CD14-positive monocyte (primary cell): ENCODE results near the gene PLOD1. TPM values are rescaled to one million over a fixed set of nuclear protein-coding genes. Genes with fewer than 3 reads are reported as not detected.
A peak's percentile ranks its signal among the peaks of the same experiment; 100 is the strongest.
"Not testable (repeated sequence)": the region's sequence is repeated elsewhere in the genome, so short reads cannot be mapped to it uniquely, and the experiment has no call there.

ENCODE experiments used
- DNase-seq, 3 donors: peaks; one replicate each; pipeline ENCODE4 v3.0.0-alpha.2; 2011 to 2022
- H2AFZ ChIP-seq: 2 replicates; pipeline ENCODE4 v1.6.0; 2012; ENCODE audit warnings: mild to moderate bottlenecking, low read depth, low read length, inconsistent platforms; ENCODE audit not compliant: insufficient read depth, poor library complexity, severe bottlenecking
- H3K27ac ChIP-seq, 2 donors: 1 replicate in 1 of 2; 2 replicates in 1 of 2; pipeline ENCODE4 v1.5.1; 2012 to 2013; ENCODE audit warnings: low read length in 2 of 2, control low read depth in 1 of 2, inconsistent platforms in 1 of 2, low read depth in 1 of 2, mild to moderate bottlenecking in 1 of 2
- H3K27me3 ChIP-seq, 2 donors: one replicate each; pipeline versions ENCODE4 v1.6.0 to v1.6.1; 2011 to 2013; ENCODE audit warnings: low read length in 2 of 2; ENCODE audit not compliant: control insufficient read depth in 2 of 2, insufficient read depth in 2 of 2
- H3K36me3 ChIP-seq, 2 donors: replicated peaks in 1 of 2; 1 replicate in 1 of 2; 2 replicates in 1 of 2; pipeline versions ENCODE4 v1.5.1 to v1.6.1; 2012 to 2013; ENCODE audit warnings: low read length in 2 of 2, control low read depth in 1 of 2, inconsistent platforms in 1 of 2, mild to moderate bottlenecking in 1 of 2; ENCODE audit not compliant: insufficient read depth in 2 of 2, control insufficient read depth in 1 of 2
- H3K4me1 ChIP-seq, 2 donors: 1 replicate in 1 of 2; 2 replicates in 1 of 2; pipeline versions ENCODE4 v1.5.1 to v1.6.1; 2012 to 2013; ENCODE audit warnings: low read length in 2 of 2, control low read depth in 1 of 2, inconsistent platforms in 1 of 2, mild to moderate bottlenecking in 1 of 2, moderate library complexity in 1 of 2; ENCODE audit not compliant: insufficient read depth in 2 of 2, control insufficient read depth in 1 of 2
- H3K4me2 ChIP-seq: replicated peaks from 2 replicates; pipeline ENCODE3; 2012; ENCODE audit warnings: low read length, moderate library complexity, mild to moderate bottlenecking; ENCODE audit not compliant: poor library complexity, severe bottlenecking; ENCODE audit errors: extremely low read depth
- H3K4me3 ChIP-seq, 3 experiments: fragments of 200-600 bp in 1 of 3; sonication (generic) in 1 of 3; replicated peaks in 1 of 3; 1 replicate in 2 of 3; 2 replicates in 1 of 3; pipeline ENCODE4 v1.5.1; 2011 to 2013; ENCODE audit warnings: low read length in 3 of 3, mild to moderate bottlenecking in 3 of 3, control low read depth in 2 of 3, low read depth in 2 of 3, inconsistent platforms in 1 of 3, moderate library complexity in 1 of 3
- H3K79me2 ChIP-seq: 2 replicates; pipeline ENCODE4 v1.6.0; 2012; ENCODE audit warnings: mild to moderate bottlenecking, control low read depth, inconsistent platforms, low read length, moderate library complexity; ENCODE audit not compliant: insufficient read depth
- H3K9ac ChIP-seq: 2 replicates; pipeline ENCODE4 v1.6.0; 2017; ENCODE audit warnings: low read length, mild to moderate bottlenecking; ENCODE audit not compliant: insufficient read depth, poor library complexity, severe bottlenecking
- H3K9me3 ChIP-seq, 2 donors: replicated peaks in 1 of 2; 1 replicate in 1 of 2; 2 replicates in 1 of 2; pipeline versions ENCODE4 v1.5.1 to v1.6.1; 2012 to 2013; ENCODE audit warnings: low read length in 2 of 2, control low read depth in 1 of 2; ENCODE audit not compliant: control insufficient read depth in 1 of 2, insufficient read depth in 1 of 2
- H4K20me1 ChIP-seq: 2 replicates; pipeline ENCODE4 v1.6.0; 2012; ENCODE audit warnings: mild to moderate bottlenecking, low read length, control low read depth, moderate library complexity; ENCODE audit not compliant: insufficient read depth
- H3K27ac Mint-ChIP-seq, 7 donors: one replicate each; pipeline ENCODE4 v1.8.0; 2020; ENCODE audit warnings: mild to moderate bottlenecking in 7 of 7, mixed read lengths in 7 of 7, moderate library complexity in 6 of 7, inconsistent platforms in 2 of 7
- H3K27me3 Mint-ChIP-seq, 3 donors: one replicate each; pipeline ENCODE4 v1.8.0; 2021 to 2022; ENCODE audit warnings: low read depth in 3 of 3, mild to moderate bottlenecking in 3 of 3, mixed read lengths in 3 of 3, moderate library complexity in 3 of 3, inconsistent platforms in 1 of 3
- H3K36me3 Mint-ChIP-seq, 2 donors: one replicate each; pipeline ENCODE4 v1.8.0; 2020; ENCODE audit warnings: mixed read lengths in 2 of 2, inconsistent platforms in 1 of 2, mild to moderate bottlenecking in 1 of 2
- H3K4me1 Mint-ChIP-seq: one replicate; pipeline ENCODE4 v1.8.0; 2020; ENCODE audit warnings: mild to moderate bottlenecking, mixed read lengths
- H3K4me3 Mint-ChIP-seq, 2 donors: one replicate each; pipeline ENCODE4 v1.8.0; 2020; ENCODE audit warnings: mild to moderate bottlenecking in 2 of 2, mixed read lengths in 2 of 2, moderate library complexity in 1 of 2
- H3K9me3 Mint-ChIP-seq, 7 donors: one replicate each; pipeline ENCODE4 v1.8.0; 2020 to 2022; ENCODE audit warnings: mixed read lengths in 7 of 7, mild to moderate bottlenecking in 6 of 7, moderate library complexity in 6 of 7, inconsistent platforms in 2 of 7
- WGBS: methylation state at CpG from one replicate; pipeline ENCODE4 v1.1.5; 2013; ENCODE audit warnings: missing lambda C conversion rate; ENCODE audit not compliant: insufficient coverage; 5-methylcytosine and 5-hydroxymethylcytosine counted together
- intact Hi-C, 2 donors: fragments of 100-400 bp; cut with micrococcal nuclease; formaldehyde crosslinking; loops; one replicate each; pipeline versions ENCODE4 v1.15.0 to v1.15.1; 2023
- polyA plus RNA-seq, 3 donors: library from polyadenylated mRNA; depleted of rRNA in 1 of 3; unstranded in 2 of 3; stranded (reverse) in 1 of 3; fragments of 300-500 nt in 2 of 3; fragments of >200 nt in 1 of 3; fragmentation: Illumina TruSeq in 2 of 3; gene quantifications; 1 replicate in 2 of 3; 2 replicates in 1 of 3; pipeline ENCODE4 v1.2.3, GENCODE V29; 2012 to 2021
- TF ChIP-seq, protein P1 (sequence below): fragments of 200-600 bp; IDR thresholded peaks from one replicate; pipeline ENCODE4 v1.8.0; 2022; ENCODE audit warnings: antibody characterized with exemption, mild to moderate bottlenecking

Gene PLOD1
- polyA plus RNA-seq, 3 donors: 44.5 to 53.4 (median 53.1) TPM

DNA sequence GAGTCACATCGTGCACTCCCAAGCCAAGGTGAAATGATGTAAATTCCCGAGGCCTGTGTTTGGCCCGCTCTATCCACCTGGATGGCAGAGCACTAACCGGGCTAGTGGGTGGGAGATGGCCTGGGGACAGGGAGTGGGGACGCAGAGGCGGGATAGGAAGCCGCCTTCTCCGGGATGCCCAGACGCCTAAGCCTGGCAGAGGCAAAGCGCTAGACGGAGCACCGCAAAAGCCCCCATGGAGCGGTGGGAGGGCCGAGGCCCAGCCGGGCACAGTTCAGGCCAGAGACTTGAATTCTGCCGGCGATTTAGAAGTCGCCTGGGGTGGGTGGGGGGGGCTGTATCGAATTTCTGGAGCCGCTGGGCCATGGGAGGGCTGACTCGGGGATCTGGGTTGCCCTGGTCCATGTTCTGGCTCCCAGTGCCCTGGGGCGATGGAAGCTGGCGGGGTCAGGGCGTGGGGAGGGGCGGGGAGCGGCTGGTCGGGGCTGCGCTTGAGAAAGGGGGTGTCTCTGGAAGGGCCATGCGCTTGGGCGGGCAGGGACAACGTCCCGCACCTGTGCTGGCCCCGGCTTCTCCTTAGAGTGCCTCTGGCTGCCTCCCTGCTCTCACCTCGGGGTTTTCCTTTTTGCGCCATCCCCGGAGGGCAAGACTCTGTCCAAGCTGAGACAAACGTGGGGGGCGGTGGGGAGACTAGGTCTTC is 36.3 kb upstream of the PLOD1 start:
- Histone ChIP-seq H2AFZ (no peak overlapping the region), H3K9ac (no peak overlapping the region), H3K9me3 (peaks cover 0 to 8% of the 10 kb centered on the region in 2 donors), H3K36me3 (no peaks in the 10 kb centered on the region), H3K4me1 (peaks cover 7% of the 10 kb centered on the region in 2 donors), H3K79me2 (no peaks in the 10 kb centered on the region), H3K4me3 (no peak overlapping the region), H3K27ac (no peak overlapping the region), H4K20me1 (no peaks in the 10 kb centered on the region), H3K27me3 (peaks cover 21 to 46% of the 10 kb centered on the region in 2 donors), H3K4me2 (no peak overlapping the region)
- intact Hi-C loops: no loop called here
- Mint-ChIP-seq H3K27ac (peak overlapping the region in 2 of 7 donors; percentile 30 to 74), H3K36me3 (peaks cover 0 to 3% of the 10 kb centered on the region in 2 donors), H3K4me3 (peak overlapping the region in 1 of 2 donors; percentile 48), H3K9me3 (peaks cover 0 to 15% (median 0%) of the 10 kb centered on the region in 7 donors), H3K4me1 (peaks cover 7% of the 10 kb centered on the region), H3K27me3 (peaks cover 50 to 60% (median 57%) of the 10 kb centered on the region in 3 donors)
- WGBS: 27% methylated on average over 35 of the region's 38 CpGs
- no peak for DNase-seq
- TF ChIP-seq, protein P1, sequence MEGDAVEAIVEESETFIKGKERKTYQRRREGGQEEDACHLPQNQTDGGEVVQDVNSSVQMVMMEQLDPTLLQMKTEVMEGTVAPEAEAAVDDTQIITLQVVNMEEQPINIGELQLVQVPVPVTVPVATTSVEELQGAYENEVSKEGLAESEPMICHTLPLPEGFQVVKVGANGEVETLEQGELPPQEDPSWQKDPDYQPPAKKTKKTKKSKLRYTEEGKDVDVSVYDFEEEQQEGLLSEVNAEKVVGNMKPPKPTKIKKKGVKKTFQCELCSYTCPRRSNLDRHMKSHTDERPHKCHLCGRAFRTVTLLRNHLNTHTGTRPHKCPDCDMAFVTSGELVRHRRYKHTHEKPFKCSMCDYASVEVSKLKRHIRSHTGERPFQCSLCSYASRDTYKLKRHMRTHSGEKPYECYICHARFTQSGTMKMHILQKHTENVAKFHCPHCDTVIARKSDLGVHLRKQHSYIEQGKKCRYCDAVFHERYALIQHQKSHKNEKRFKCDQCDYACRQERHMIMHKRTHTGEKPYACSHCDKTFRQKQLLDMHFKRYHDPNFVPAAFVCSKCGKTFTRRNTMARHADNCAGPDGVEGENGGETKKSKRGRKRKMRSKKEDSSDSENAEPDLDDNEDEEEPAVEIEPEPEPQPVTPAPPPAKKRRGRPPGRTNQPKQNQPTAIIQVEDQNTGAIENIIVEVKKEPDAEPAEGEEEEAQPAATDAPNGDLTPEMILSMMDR: no peak

- Histone ChIP-seq H3K27ac (no peak overlapping the region), H3K36me3 (no peaks in the 10 kb centered on the region), H3K9ac (no peak overlapping the region), H3K9me3 (peaks cover 0 to 8% of the 10 kb centered on the region in 2 donors), H3K79me2 (no peaks in the 10 kb centered on the region), H3K4me1 (peaks cover under 1% of the 10 kb centered on the region in 2 donors), H3K4me3 (no peak overlapping the region), H3K27me3 (peaks cover 21 to 46% of the 10 kb centered on the region in 2 donors), H4K20me1 (no peaks in the 10 kb centered on the region), H2AFZ (no peak overlapping the region), H3K4me2 (no peak overlapping the region)
- Mint-ChIP-seq H3K9me3 (peaks cover 0 to 15% (median 0%) of the 10 kb centered on the region in 7 donors), H3K36me3 (peaks cover 0 to 3% of the 10 kb centered on the region in 2 donors), H3K4me3 (peak overlapping the region in 1 of 2 donors; percentile 71), H3K27ac (no peak overlapping the region), H3K27me3 (peaks cover 50 to 60% (median 57%) of the 10 kb centered on the region in 3 donors), H3K4me1 (peaks cover under 1% of the 10 kb centered on the region)
- no peak for DNase-seq
- 20% methylated on average over 25 of the region's 26 CpGs for WGBS
- TF ChIP-seq, protein P1: no peak
- intact Hi-C loops: no loop called here
Measured at GRCh38 chr1:11898831-11899467, 35.6 kb upstream of the PLOD1 start.

DNA sequence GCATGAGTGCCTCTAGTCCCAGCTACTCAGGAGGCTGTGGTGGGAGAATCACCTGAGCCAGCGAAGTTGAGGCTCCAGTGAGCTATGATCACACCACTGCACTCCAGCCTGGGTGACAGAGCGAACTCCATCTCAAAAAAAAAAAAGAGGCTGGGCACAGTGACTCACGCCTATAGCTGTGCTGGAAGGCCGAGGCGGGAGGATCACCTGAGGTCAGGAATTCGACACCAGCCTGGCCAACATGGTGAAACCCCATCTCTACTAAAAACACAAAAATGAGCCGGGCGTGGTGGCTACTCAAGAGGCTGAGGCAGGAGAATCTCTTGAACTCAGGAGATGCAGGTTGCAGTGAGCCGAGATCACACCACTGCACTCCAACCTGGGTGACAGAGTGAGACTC is 33.1 kb upstream of the PLOD1 start:
- H3K4me3 ChIP-seq, H3K27ac Mint-ChIP-seq: not testable (repeated sequence)
- peaks cover 45 to 51% (median 51%) of the 10 kb centered on the region in 3 donors for H3K27me3 Mint-ChIP-seq

More for the DNA sequence above, 33.1 kb upstream of the PLOD1 start:
- H3K4me2 ChIP-seq, H3K4me1 ChIP-seq, H4K20me1 ChIP-seq, H3K79me2 ChIP-seq, H2AFZ ChIP-seq, H3K9me3 ChIP-seq, H3K9ac ChIP-seq, H3K36me3 Mint-ChIP-seq, DNase-seq, H3K4me1 Mint-ChIP-seq, H3K27ac ChIP-seq, H3K36me3 ChIP-seq: not testable (repeated sequence)
- WGBS: 95% methylated on average over 4 of the region's 9 CpGs
- H3K9me3 Mint-ChIP-seq: peaks cover 0 to 15% (median 0%) of the 10 kb centered on the region in 7 donors
- H3K27me3 ChIP-seq: peaks cover 21 to 43% of the 10 kb centered on the region in 2 donors
- peak overlapping the region in 1 of 2 donors; percentile 15 for H3K4me3 Mint-ChIP-seq
- intact Hi-C loops: loop anchor here in 1 of 2 donors (10.0 kb wide), 1 partner anchor 627 kb away; the partner anchor contains the start of gene UBIAD1
